HepG2 (cell line): ENCODE measurements around the gene AP5Z1. TPM values are rescaled to one million over a fixed set of nuclear protein-coding genes. Genes with fewer than 3 reads are reported as not detected.

ENCODE experiments used
- AGO2 ChIP-seq: fragments of 200-400 bp; formaldehyde crosslinking; optimal IDR thresholded peaks from 2 replicates; pipeline ENCODE3; 2017; ENCODE audit warnings: mild to moderate bottlenecking, low read depth, low read length, moderate library complexity
- DBP ChIP-seq: sonication (generic); formaldehyde crosslinking; IDR thresholded peaks from 2 replicates; pipeline ENCODE4 v1.4.0; 2020; ENCODE audit warnings: missing genetic modification reagents; ENCODE audit errors: not compliant biosample characterization
- FLYWCH1 ChIP-seq: sonication (generic); formaldehyde crosslinking; IDR thresholded peaks from 2 replicates; pipeline ENCODE4 v1.8.1; 2023; ENCODE audit warnings: mild to moderate bottlenecking, missing genetic modification reagents
- HMG20A ChIP-seq: IDR thresholded peaks from 2 replicates; pipeline ENCODE4 v1.6.1; 2016; ENCODE audit warnings: borderline replicate concordance
- HNRNPLL ChIP-seq: fragments of 200-400 bp; formaldehyde crosslinking; IDR thresholded peaks from 2 replicates; pipeline ENCODE4 v1.6.1; 2017; ENCODE audit warnings: mild to moderate bottlenecking, low read depth, low read length; ENCODE audit not compliant: poor library complexity, severe bottlenecking
- HOXA7 ChIP-seq: sonication (generic); formaldehyde crosslinking; IDR thresholded peaks from 2 replicates; pipeline ENCODE4 v1.8.1; 2022; ENCODE audit warnings: mild to moderate bottlenecking, missing genetic modification reagents, moderate library complexity
- ISX ChIP-seq: sonication (generic); formaldehyde crosslinking; conservative IDR thresholded peaks from 2 replicates; pipeline ENCODE4 v1.5.0; 2020; ENCODE audit warnings: missing genetic modification reagents
- NFE2L2 ChIP-seq: fragments of 150-350 bp; IDR thresholded peaks from 2 replicates; pipeline ENCODE4 v1.6.1; 2014; ENCODE audit warnings: low read length
- NFIB ChIP-seq: sonication (generic); formaldehyde crosslinking; IDR thresholded peaks from 2 replicates; pipeline ENCODE4 v1.9.0; 2021; ENCODE audit warnings: missing genetic modification reagents, mild to moderate bottlenecking, borderline replicate concordance
- ONECUT2 ChIP-seq: sonication (generic); formaldehyde crosslinking; IDR thresholded peaks from 2 replicates; pipeline ENCODE4 v1.4.0; 2020; ENCODE audit warnings: missing genetic modification reagents
- RARG ChIP-seq: sonication (generic); formaldehyde crosslinking; IDR thresholded peaks from 2 replicates; pipeline ENCODE4 v1.4.0; 2020; ENCODE audit warnings: low read depth, mild to moderate bottlenecking, missing genetic modification reagents
- RFX1 ChIP-seq: fragments of 450-650 bp; IDR thresholded peaks from 2 replicates; pipeline ENCODE4 v1.6.1; 2017
- STAG1 ChIP-seq: sonication (generic); formaldehyde crosslinking; IDR thresholded peaks from 2 replicates; pipeline ENCODE4 v1.4.0; 2020; ENCODE audit warnings: missing genetic modification reagents
- XBP1 ChIP-seq: sonication (generic); formaldehyde crosslinking; IDR thresholded peaks from 2 replicates; pipeline ENCODE4 v1.5.0; 2020; ENCODE audit warnings: missing genetic modification reagents
- ZBTB2 ChIP-seq: sonication (generic); formaldehyde crosslinking; IDR thresholded peaks from 2 replicates; pipeline ENCODE4 v1.8.0; 2022; ENCODE audit warnings: low read depth, missing genetic modification reagents
- ZBTB20 ChIP-seq: sonication (generic); formaldehyde crosslinking; IDR thresholded peaks from 2 replicates; pipeline ENCODE4 v1.8.1; 2023; ENCODE audit warnings: missing genetic modification reagents, low read depth, mild to moderate bottlenecking, borderline replicate concordance
- ZNF225 ChIP-seq: sonication (generic); formaldehyde crosslinking; IDR thresholded peaks from 2 replicates; pipeline ENCODE4 v1.4.0; 2020; ENCODE audit warnings: mild to moderate bottlenecking, missing genetic modification reagents
- ZNF318 ChIP-seq: sonication (generic); formaldehyde crosslinking; IDR thresholded peaks from 2 replicates; pipeline ENCODE4 v1.4.0; 2020; ENCODE audit warnings: mild to moderate bottlenecking, missing genetic modification reagents
- ZNF484 ChIP-seq: sonication (generic); formaldehyde crosslinking; IDR thresholded peaks from 2 replicates; pipeline ENCODE4 v1.5.1; 2020; ENCODE audit warnings: mild to moderate bottlenecking, low read depth, missing genetic modification reagents, borderline replicate concordance
- ZNF614 ChIP-seq: IDR thresholded peaks from 2 replicates; pipeline ENCODE4 v1.6.1; 2018; ENCODE audit warnings: missing biosample characterization, missing genetic modification reagents, inconsistent platforms, borderline replicate concordance
- ZNF644 ChIP-seq: IDR thresholded peaks from 2 replicates; pipeline ENCODE4 v1.6.1; 2016; ENCODE audit warnings: low read depth
- polyA plus RNA-seq, 8 experiments: library from polyadenylated mRNA; depleted of rRNA in 3 of 8; stranded (reverse) in 7 of 8; unstranded in 1 of 8; fragments of >200 nt; fragmentation: Illumina TruSeq in 4 of 8; extraction: Trizol in 4 of 8; gene quantifications; 2 replicates each; pipeline versions ENCODE4 v1.2.1 to v1.2.3, GENCODE V29; 2011 to 2016; ENCODE audit warnings: low read depth in 4 of 8, missing spikeins in 1 of 8, mixed read lengths in 1 of 8; ENCODE audit not compliant: insufficient read depth in 1 of 8
- total RNA-seq, 5 experiments: library from RNA; depleted of rRNA; stranded (reverse); fragments of >200 nt; fragmentation: Illumina TruSeq; extraction: Trizol; gene quantifications; 2 replicates each; pipeline ENCODE4 v1.2.3, GENCODE V29; 2016; ENCODE audit warnings: low read depth in 1 of 5

Gene AP5Z1
- total and polyA plus RNA-seq, 2 of the 13 experiments (the other 11 are each of a cell fraction or from before 2014, with no cell fraction given) = 9.3 to 15.1 TPM

DNA sequence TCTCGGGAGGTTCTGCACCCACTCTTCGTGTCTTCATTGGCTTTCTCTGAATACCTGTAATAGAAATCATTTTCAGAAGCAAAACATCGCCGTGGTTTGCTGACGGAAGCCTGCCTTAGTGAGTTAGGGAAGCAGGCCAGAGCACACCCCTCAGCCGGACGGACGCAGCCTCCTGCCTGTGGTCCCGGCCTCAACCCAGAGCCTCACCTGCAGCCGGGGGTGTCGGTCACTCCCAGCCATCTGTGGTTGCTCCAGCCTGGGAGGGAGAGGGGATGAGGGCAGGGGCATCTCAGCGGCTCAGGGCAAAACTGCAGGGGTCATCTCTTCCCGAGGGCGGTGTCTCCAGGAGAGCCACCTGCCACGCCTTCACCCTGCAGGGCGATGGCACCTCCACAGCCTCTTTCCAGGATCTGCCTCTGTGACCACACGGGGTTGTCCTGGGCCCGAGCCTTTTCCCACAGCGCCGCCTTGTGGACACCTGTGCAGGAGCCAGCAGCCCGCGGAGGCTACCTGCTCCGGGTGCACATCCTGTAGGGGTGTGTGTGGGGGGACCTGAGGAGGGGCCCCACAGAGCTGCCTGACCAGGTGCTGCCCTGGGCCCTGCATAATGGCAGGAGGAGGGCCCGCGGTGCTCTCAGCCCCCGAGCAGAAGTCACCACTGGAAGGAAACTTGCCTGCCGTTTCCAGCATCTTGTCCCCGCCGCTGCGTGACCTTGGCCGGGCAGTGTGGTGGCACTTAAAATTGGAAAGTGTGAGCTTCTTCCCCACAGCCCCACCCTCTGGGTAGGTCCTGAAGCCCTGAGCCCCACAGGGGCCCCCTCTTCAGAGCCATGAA, 21.6 kb upstream of the AP5Z1 start (continued):
- no peak for TF ChIP-seq ZNF318 (CRISPR knock-in tag)
- TF ChIP-seq RFX1 = no peak
- no peak for TF ChIP-seq ISX (CRISPR knock-in tag)
- no peak for TF ChIP-seq ZNF484 (CRISPR knock-in tag)
- no peak for TF ChIP-seq ZBTB2 (CRISPR knock-in tag)
- TF ChIP-seq HMG20A (CRISPR knock-in tag) = no peak
- TF ChIP-seq AGO2 = peak; percentile 31
- TF ChIP-seq DBP (CRISPR knock-in tag) = no peak
- peak; percentile 93 for TF ChIP-seq STAG1
- TF ChIP-seq HNRNPLL = no peak
- TF ChIP-seq ZNF644 (CRISPR knock-in tag) = no peak
- TF ChIP-seq ONECUT2 (CRISPR knock-in tag) = no peak
- TF ChIP-seq NFIB (CRISPR knock-in tag) = no peak
- TF ChIP-seq ZNF614 = no peak; the same call in 1 of the 2 replicates
- TF ChIP-seq NFE2L2 = no peak
- no peak for TF ChIP-seq HOXA7 (CRISPR knock-in tag)
- TF ChIP-seq RARG (CRISPR knock-in tag) = no peak
- TF ChIP-seq FLYWCH1 (CRISPR knock-in tag) = no peak
- no peak for TF ChIP-seq ZNF225 (CRISPR knock-in tag)
- TF ChIP-seq ZBTB20 (CRISPR knock-in tag) = no peak
- no peak for TF ChIP-seq XBP1 (CRISPR knock-in tag)
